GM19468 (cell line): ENCODE data around the gene PPP3CB.

Source experiments
- ATAC-seq: cut with Tn5 transposase; IDR thresholded peaks from one replicate; pipeline ENCODE4 v1.9.1; 2021; ENCODE audit warnings: mild to moderate bottlenecking, moderate library complexity, moderate number of reproducible peaks; ENCODE audit not compliant: unreplicated experiment; ENCODE audit errors: extremely low read depth

Gene PPP3CB

GRCh38 chr10:73495884-73496674 lies at the start of gene PPP3CB:
TSS of gene PPP3CB (minus strand) at chr10:73496024. CDS start at chr10:73495889, 135 bp downstream.
- peak; percentile 40 for ATAC-seq

GRCh38 chr10:73545357-73545756 lies 49.5 kb upstream of the PPP3CB start:
- no peak for ATAC-seq

- no peak for ATAC-seq
Observed at GRCh38 chr10:73537709-73538108, 41.9 kb upstream of the PPP3CB start.

- no peak for ATAC-seq
Observed at GRCh38 chr10:73537288-73537687, 41.5 kb upstream of the PPP3CB start.

- ATAC-seq: no peak
Observed at GRCh38 chr10:73534857-73535256, 39.0 kb upstream of the PPP3CB start.

GRCh38 chr10:73529089-73529832 lies 33.4 kb upstream of the PPP3CB start:
- ATAC-seq: no peak

GRCh38 chr10:73522263-73522662 lies 26.4 kb upstream of the PPP3CB start:
- no peak for ATAC-seq

GRCh38 chr10:73519336-73519735 lies 23.5 kb upstream of the PPP3CB start:
- no peak for ATAC-seq

- ATAC-seq: no peak
Observed at GRCh38 chr10:73517166-73517888, 21.5 kb upstream of the PPP3CB start.

GRCh38 chr10:73512207-73512743 lies 16.5 kb upstream of the PPP3CB start:
- ATAC-seq: no peak

GRCh38 chr10:73509695-73510094 lies 13.9 kb upstream of the PPP3CB start:
- no peak for ATAC-seq

- no peak for ATAC-seq
Observed at GRCh38 chr10:73506491-73506890, 10.7 kb upstream of the PPP3CB start.

- no peak for ATAC-seq
Observed at GRCh38 chr10:73506074-73506473, 10.2 kb upstream of the PPP3CB start.

- ATAC-seq: no peak
Observed at GRCh38 chr10:73503037-73503436, 7.2 kb upstream of the PPP3CB start.

GRCh38 chr10:73501651-73502050 lies 5.8 kb upstream of the PPP3CB start:
- no peak for ATAC-seq

- ATAC-seq: no peak
Observed at GRCh38 chr10:73497623-73498022, 1.8 kb upstream of the PPP3CB start.

- ATAC-seq: peak; percentile 72
Observed at GRCh38 chr10:73495226-73495883, 469 bp downstream of the PPP3CB start.

GRCh38 chr10:73494877-73495225 lies 973 bp downstream of the PPP3CB start:
- no peak for ATAC-seq

- no peak for ATAC-seq
Observed at GRCh38 chr10:73494213-73494612, 1.6 kb downstream of the PPP3CB start.

- no peak for ATAC-seq
Observed at GRCh38 chr10:73493781-73494180, 2.0 kb downstream of the PPP3CB start.
